Liver (tissue), 9 donors: ENCODE data around the gene TMEM255B. TPM values are rescaled to one million over a fixed set of nuclear protein-coding genes. Genes with fewer than 3 reads are reported as not detected.

Experiments
- DNase-seq: peaks from one replicate; pipeline ENCODE4 v3.0.0-alpha.2; 2017; ENCODE audit warnings: low spot score
- H3K27ac ChIP-seq, 2 donors: one replicate each; pipeline ENCODE4 v1.7.0; 2013; ENCODE audit warnings: inconsistent platforms in 2 of 2, low read length in 2 of 2, control low read depth in 1 of 2, low read depth in 1 of 2, mild to moderate bottlenecking in 1 of 2
- H3K27me3 ChIP-seq, 4 donors: one replicate each; pipeline versions ENCODE4 v1.6.1 to v1.7.0; 2013; ENCODE audit warnings: low read length in 3 of 4, inconsistent platforms in 1 of 4, mild to moderate bottlenecking in 1 of 4, moderate library complexity in 1 of 4; ENCODE audit not compliant: control insufficient read depth in 4 of 4, insufficient read depth in 4 of 4
- H3K36me3 ChIP-seq, 4 donors: one replicate each; pipeline versions ENCODE4 v1.6.1 to v1.7.0; 2013; ENCODE audit warnings: low read length in 3 of 4, mild to moderate bottlenecking in 3 of 4, low read depth in 1 of 4, moderate library complexity in 1 of 4; ENCODE audit not compliant: control insufficient read depth in 4 of 4, insufficient read depth in 3 of 4
- H3K4me1 ChIP-seq, 4 donors: one replicate each; pipeline versions ENCODE4 v1.6.1 to v1.7.0; 2013; ENCODE audit warnings: low read length in 3 of 4, mild to moderate bottlenecking in 3 of 4, moderate library complexity in 1 of 4; ENCODE audit not compliant: control insufficient read depth in 4 of 4, insufficient read depth in 4 of 4
- H3K4me3 ChIP-seq, 3 donors: one replicate each; pipeline versions ENCODE4 v1.6.1 to v1.7.0; 2013; ENCODE audit warnings: low read length in 3 of 3, control low read depth in 1 of 3, low read depth in 1 of 3, mild to moderate bottlenecking in 1 of 3
- H3K9ac ChIP-seq, 2 donors: one replicate each; pipeline ENCODE4 v1.7.0; 2013; ENCODE audit warnings: low read length in 2 of 2, mild to moderate bottlenecking in 2 of 2, moderate library complexity in 2 of 2, control low read depth in 1 of 2, low read depth in 1 of 2
- H3K9me3 ChIP-seq, 4 donors: one replicate each; pipeline versions ENCODE4 v1.6.1 to v1.7.0; 2013; ENCODE audit warnings: low read length in 3 of 4; ENCODE audit not compliant: control insufficient read depth in 4 of 4
- ATF3 ChIP-seq: IDR thresholded peaks from 2 replicates; pipeline ENCODE4 v1.6.1; 2016; ENCODE audit warnings: antibody characterized with exemption
- CTCF ChIP-seq: fragments of 150-350 bp; IDR thresholded peaks from 2 replicates; pipeline ENCODE4 v1.5.1; 2017; ENCODE audit warnings: improper control_type of control experiment, low read depth, low read length; ENCODE audit not compliant: missing input control
- EGR1 ChIP-seq, 2 donors: IDR thresholded peaks; 2 replicates each; pipeline ENCODE4 v1.6.1; 2016 to 2018; ENCODE audit warnings: antibody characterized with exemption in 2 of 2, low read depth in 2 of 2
- FOXA2 ChIP-seq: IDR thresholded peaks from 2 replicates; pipeline ENCODE4 v1.6.1; 2016; ENCODE audit warnings: antibody characterized with exemption
- GABPA ChIP-seq, 2 donors: IDR thresholded peaks in 1 of 2; conservative IDR thresholded peaks in 1 of 2; 2 replicates each; pipeline ENCODE4 v1.6.1; 2016; ENCODE audit warnings: antibody characterized with exemption in 2 of 2, mild to moderate bottlenecking in 1 of 2, moderate library complexity in 1 of 2
- HNF4A ChIP-seq, 2 donors: conservative IDR thresholded peaks; 2 replicates each; pipeline ENCODE4 v1.6.1; 2016; ENCODE audit warnings: antibody characterized with exemption in 2 of 2, mild to moderate bottlenecking in 2 of 2
- HNF4G ChIP-seq: IDR thresholded peaks from 2 replicates; pipeline ENCODE4 v1.6.1; 2016; ENCODE audit warnings: antibody characterized with exemption
- JUND ChIP-seq, 2 donors: IDR thresholded peaks; 2 replicates each; pipeline ENCODE4 v1.6.1; 2016; ENCODE audit warnings: antibody characterized with exemption in 2 of 2
- MAX ChIP-seq: IDR thresholded peaks from 2 replicates; pipeline ENCODE4 v1.6.1; 2016; ENCODE audit warnings: antibody characterized with exemption
- REST ChIP-seq: IDR thresholded peaks from 2 replicates; pipeline ENCODE4 v1.6.1; 2016; ENCODE audit warnings: antibody characterized with exemption, mild to moderate bottlenecking
- RXRA ChIP-seq, 2 donors: IDR thresholded peaks; 2 replicates each; pipeline ENCODE4 v1.6.1; 2017 to 2018; ENCODE audit warnings: antibody characterized with exemption in 2 of 2, mild to moderate bottlenecking in 1 of 2
- SP1 ChIP-seq: IDR thresholded peaks from 2 replicates; pipeline ENCODE4 v1.6.1; 2018; ENCODE audit warnings: antibody characterized with exemption, mild to moderate bottlenecking
- TAF1 ChIP-seq: conservative IDR thresholded peaks from 2 replicates; pipeline ENCODE4 v1.6.1; 2016; ENCODE audit warnings: antibody characterized with exemption, mild to moderate bottlenecking
- ZBTB33 ChIP-seq: IDR thresholded peaks from 2 replicates; pipeline ENCODE4 v1.6.1; 2016; ENCODE audit warnings: antibody characterized with exemption
- whole genome bisulfite sequencing: extraction: QIAGEN DNeasy Blood & Tissue Kit; methylation state at CpG from one replicate; pipeline ENCODE4 v1.1.7; 2013; 5-methylcytosine and 5-hydroxymethylcytosine counted together
- polyA plus RNA-seq, 2 donors: library from polyadenylated mRNA; stranded (reverse) in 1 of 2; unstranded in 1 of 2; fragments of 200-250 nt in 1 of 2; fragments of >200 nt in 1 of 2; fragmentation: Nextera tagmentation in 1 of 2; extraction: Ambion mirVana in 1 of 2; gene quantifications; one replicate each; pipeline versions ENCODE4 v1.2.1 to v1.2.3, GENCODE V29; 2013 to 2015
- total RNA-seq, 2 donors: library from RNA; depleted of rRNA; stranded (reverse); fragments of >200 nt; gene quantifications; one replicate each; pipeline ENCODE4 v1.2.3, GENCODE V29; 2014
- donor health status: healthy.
- donor health status: healthy.
- donor health status: healthy.
- donor health status: healthy.
- donor health status: healthy.

The TMEM255B gene
- total and polyA plus RNA-seq, 4 donors = 0.37 to 8.6 (median 3.5) TPM

GRCh38 chr13:113771709-113772331, 12.8 kb downstream of the TMEM255B start (continued):
- TF ChIP-seq REST = no peak

GRCh38 chr13:113774177-113775107, 15.4 kb downstream of the TMEM255B start:
- Histone ChIP-seq H3K36me3 (no peaks in the 10 kb centered on the region), H3K4me3 (no peak overlapping the region), H3K9me3 (no peaks in the 10 kb centered on the region), H3K27me3 (peaks cover 0 to 3% (median 1%) of the 10 kb centered on the region in 4 donors), H3K9ac (no peak overlapping the region), H3K27ac (no peak overlapping the region), H3K4me1 (no peaks in the 10 kb centered on the region)
- no peak for DNase-seq
- 81% methylated on average over 9 of the region's 9 CpGs for WGBS
- TF ChIP-seq SP1 = no peak
- TF ChIP-seq TAF1 = no peak
- no peak for TF ChIP-seq JUND (IDR thresholded peaks at IDR 0.05)
- TF ChIP-seq HNF4A (conservative IDR thresholded peaks at IDR 0.05) = no peak
- TF ChIP-seq GABPA (IDR thresholded peaks at IDR 0.05 in 1 of 2, conservative IDR thresholded peaks at IDR 0.05 in 1 of 2) = no peak

GRCh38 chr13:113775451-113776145, 16.6 kb downstream of the TMEM255B start:
- Histone ChIP-seq H3K4me1 (no peaks in the 10 kb centered on the region), H3K9me3 (no peaks in the 10 kb centered on the region), H3K27me3 (peaks cover 0 to 3% (median 1%) of the 10 kb centered on the region in 4 donors), H3K36me3 (no peaks in the 10 kb centered on the region), H3K4me3 (no peak overlapping the region), H3K9ac (no peak overlapping the region), H3K27ac (no peak overlapping the region)
- no peak for DNase-seq
- WGBS = 87% methylated on average over 28 of the region's 28 CpGs
- TF ChIP-seq REST = no peak
- no peak for TF ChIP-seq GABPA (IDR thresholded peaks at IDR 0.05 in 1 of 2, conservative IDR thresholded peaks at IDR 0.05 in 1 of 2)
- no peak for TF ChIP-seq MAX
- no peak for TF ChIP-seq ZBTB33
- no peak for TF ChIP-seq ATF3
- no peak for TF ChIP-seq TAF1
- TF ChIP-seq SP1 = no peak
- TF ChIP-seq CTCF = no peak
- TF ChIP-seq HNF4G = no peak
- no peak for TF ChIP-seq FOXA2
- TF ChIP-seq JUND (IDR thresholded peaks at IDR 0.05) = no peak
- no peak for TF ChIP-seq HNF4A (conservative IDR thresholded peaks at IDR 0.05)
- no peak for TF ChIP-seq EGR1 (IDR thresholded peaks at IDR 0.05; ENCODE audit: low read depth in 2 of 2)
- TF ChIP-seq RXRA (IDR thresholded peaks at IDR 0.05) = no peak
